ENCODE data around the gene PPP2R2D.

Gene PPP2R2D

DNA sequence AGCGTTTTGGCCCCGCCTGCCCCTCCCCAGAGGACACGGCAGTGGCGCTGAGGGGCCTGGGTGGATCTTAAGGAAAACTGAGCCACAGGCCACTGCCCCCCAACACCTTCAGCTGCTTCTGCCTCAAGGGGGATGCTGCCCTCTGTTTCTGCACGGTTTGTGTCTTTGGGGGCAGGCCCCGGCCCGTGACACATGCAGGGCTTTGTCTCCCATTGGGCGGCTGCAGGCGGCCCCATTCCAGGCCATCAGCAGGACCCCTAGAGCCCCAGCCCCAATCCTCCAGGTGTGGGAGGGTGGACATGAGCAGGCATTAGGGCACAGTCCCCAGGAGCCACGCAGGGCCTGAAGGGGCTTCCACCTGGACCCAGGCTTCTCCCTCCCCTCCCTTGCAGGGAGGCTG lies 25.3 kb upstream of the PPP2R2D start:
- H3K27me3 ChIP-seq (replicated peaks in 2 of 5; ENCODE audit: control insufficient read depth in 4 of 5, insufficient read depth in 5 of 5, low read length in 4 of 5), result peaks cover 0 to 8% (median 2%) of the 10 kb centered on the region in 5 experiments
- H3K27ac ChIP-seq (ENCODE audit: insufficient read depth in 1 of 2, low read depth in 1 of 2, low read length in 2 of 2, poor library complexity in 1 of 2, severe bottlenecking in 2 of 2), result no peak overlapping the region
- CTCF ChIA-PET, result interaction anchor here (0.9 to 2.0 kb wide), 4 partner anchors 19 to 1686 kb away, joined by 3 to 11 read pairs (median 3); no protein-coding TSS in a partner anchor
- no peaks in the 10 kb centered on the region for H3K36me3 ChIP-seq (ENCODE audit: control insufficient read depth in 4 of 4, insufficient read depth in 4 of 4, low read length in 3 of 4)
- H3K4me3 ChIP-seq (ENCODE audit: control insufficient read depth in 1 of 7, extremely low read depth in 1 of 7, insufficient read depth in 4 of 7, low read depth in 2 of 7, low read length in 6 of 7), result no peak overlapping the region
- no peak for DNase-seq
- POLR2A ChIA-PET, result no interaction called here
- peaks cover 0 to 5% (median 0%) of the 10 kb centered on the region in 4 experiments for H3K4me1 ChIP-seq (ENCODE audit: control extremely low read depth in 1 of 4, control insufficient read depth in 4 of 4, insufficient read depth in 4 of 4, low read length in 3 of 4)
- WGBS (ENCODE audit: insufficient coverage), result 87% methylated on average over 8 of the region's 10 CpGs
- no peaks in the 10 kb centered on the region for H3K9me3 ChIP-seq (ENCODE audit: control extremely low read depth in 1 of 5, control insufficient read depth in 4 of 5, insufficient read depth in 2 of 5, low read depth in 1 of 5, low read length in 4 of 5)

DNA sequence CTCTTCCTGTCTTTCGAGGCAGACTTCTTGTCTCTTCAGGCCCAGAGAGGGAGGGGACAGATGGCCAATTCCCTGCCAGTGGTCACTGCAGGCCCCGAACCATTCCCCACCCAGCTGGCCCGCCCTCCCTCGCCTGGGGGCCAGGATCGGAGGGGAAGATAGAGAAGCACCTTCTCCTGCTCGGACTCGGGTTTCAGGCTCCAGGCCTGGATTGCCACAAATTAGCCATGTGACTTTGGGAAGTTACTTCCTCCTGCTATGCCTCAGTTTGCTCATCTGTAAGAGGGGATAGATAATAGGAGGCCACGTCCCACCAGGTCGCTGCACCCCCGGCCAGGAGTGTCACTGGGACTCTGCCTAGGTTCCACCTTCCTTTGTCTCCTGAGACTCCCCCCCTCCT lies 24.8 kb upstream of the PPP2R2D start:
- ChIA-PET CTCF (interaction anchor here (0.9 to 1.4 kb wide), 2 partner anchors 18 to 1686 kb away, joined by 3 read pairs; no protein-coding TSS in a partner anchor), POLR2A (no interaction called here)
- Histone ChIP-seq H3K36me3 (ENCODE audit: control insufficient read depth in 4 of 4, insufficient read depth in 4 of 4, low read length in 3 of 4) (no peaks in the 10 kb centered on the region), H3K4me1 (ENCODE audit: control extremely low read depth in 1 of 4, control insufficient read depth in 4 of 4, insufficient read depth in 4 of 4, low read length in 3 of 4) (peaks cover 0 to 5% (median 0%) of the 10 kb centered on the region in 4 experiments), H3K27me3 (replicated peaks in 2 of 5; ENCODE audit: control insufficient read depth in 4 of 5, insufficient read depth in 5 of 5, low read length in 4 of 5) (peaks cover 0 to 8% (median 2%) of the 10 kb centered on the region in 5 experiments), H3K4me3 (ENCODE audit: control insufficient read depth in 1 of 7, extremely low read depth in 1 of 7, insufficient read depth in 4 of 7, low read depth in 2 of 7, low read length in 6 of 7) (no peak overlapping the region), H3K9me3 (ENCODE audit: control extremely low read depth in 1 of 5, control insufficient read depth in 4 of 5, insufficient read depth in 2 of 5, low read depth in 1 of 5, low read length in 4 of 5) (peaks cover 0 to 2% (median 0%) of the 10 kb centered on the region in 5 experiments), H3K27ac (ENCODE audit: insufficient read depth in 1 of 2, low read depth in 1 of 2, low read length in 2 of 2, poor library complexity in 1 of 2, severe bottlenecking in 2 of 2) (no peak overlapping the region)
- WGBS (ENCODE audit: insufficient coverage), result 76% methylated on average over 6 of the region's 10 CpGs
- DNase-seq, result no peak

DNA sequence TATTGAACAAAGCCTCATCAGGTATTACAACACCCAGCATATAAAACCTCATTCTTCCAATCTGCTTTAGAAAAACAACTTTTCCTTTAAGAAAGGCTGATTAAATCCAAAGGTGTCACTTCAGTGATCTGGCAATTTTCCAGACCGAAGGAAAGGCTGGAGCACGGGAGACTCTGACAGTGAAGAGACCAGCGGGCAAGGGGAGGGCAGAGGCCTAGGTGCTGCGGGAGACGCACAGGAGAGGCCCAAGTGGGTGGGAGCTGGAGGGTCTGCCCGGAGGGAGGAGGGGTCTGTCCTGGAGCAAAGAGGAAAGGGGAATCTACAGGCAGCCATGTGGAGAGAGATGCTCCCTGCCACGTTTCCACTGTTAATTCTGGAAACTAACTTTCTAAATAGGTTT lies 24.3 kb upstream of the PPP2R2D start:
- ChIA-PET CTCF (no interaction called here), POLR2A (no interaction called here)
- Histone ChIP-seq H3K27ac (ENCODE audit: insufficient read depth in 1 of 2, low read depth in 1 of 2, low read length in 2 of 2, poor library complexity in 1 of 2, severe bottlenecking in 2 of 2) (no peak overlapping the region), H3K4me1 (ENCODE audit: control extremely low read depth in 1 of 4, control insufficient read depth in 4 of 4, insufficient read depth in 4 of 4, low read length in 3 of 4) (peaks cover 0 to 5% (median 0%) of the 10 kb centered on the region in 4 experiments), H3K9me3 (ENCODE audit: control extremely low read depth in 1 of 5, control insufficient read depth in 4 of 5, insufficient read depth in 2 of 5, low read depth in 1 of 5, low read length in 4 of 5) (peaks cover 0 to 6% (median 3%) of the 10 kb centered on the region in 5 experiments), H3K4me3 (ENCODE audit: control insufficient read depth in 1 of 7, extremely low read depth in 1 of 7, insufficient read depth in 4 of 7, low read depth in 2 of 7, low read length in 6 of 7) (no peak overlapping the region), H3K36me3 (ENCODE audit: control insufficient read depth in 4 of 4, insufficient read depth in 4 of 4, low read length in 3 of 4) (no peaks in the 10 kb centered on the region), H3K27me3 (replicated peaks in 2 of 5; ENCODE audit: control insufficient read depth in 4 of 5, insufficient read depth in 5 of 5, low read length in 4 of 5) (peaks cover 0 to 8% (median 2%) of the 10 kb centered on the region in 5 experiments)
- DNase-seq, result no peak
- WGBS (ENCODE audit: insufficient coverage), result 79% methylated on average over 5 of the region's 7 CpGs

DNA sequence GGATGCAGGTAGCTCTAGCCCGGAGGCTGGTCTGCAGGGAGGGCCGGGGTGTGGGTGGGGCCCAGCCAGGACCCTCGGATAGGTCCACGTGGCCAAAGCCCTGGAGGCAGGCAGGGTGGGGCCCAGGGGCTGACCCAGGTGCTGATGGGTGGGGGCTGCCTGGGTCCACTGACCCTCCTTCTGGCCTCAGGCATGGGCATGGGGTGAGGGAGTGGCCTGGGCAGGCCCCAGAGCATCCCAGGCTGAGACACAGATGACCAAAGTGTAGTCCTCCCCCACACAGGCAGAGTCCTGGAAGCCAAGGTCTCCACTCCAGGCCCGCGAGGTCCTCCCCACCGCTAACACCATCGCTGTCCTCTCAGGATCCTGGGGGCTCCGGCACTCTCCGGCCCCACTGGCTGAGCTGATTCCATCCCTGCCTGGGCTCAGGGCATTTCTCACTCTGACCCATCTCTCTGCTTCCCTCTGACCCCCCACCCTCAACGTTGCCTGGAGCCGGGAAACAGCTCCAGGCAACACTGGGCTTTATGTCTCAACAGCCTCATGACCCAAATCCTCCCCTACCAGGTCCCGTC lies 20.7 kb upstream of the PPP2R2D start:
- ChIA-PET CTCF (interaction anchor here (0.9 to 1.5 kb wide), 2 partner anchors 10 to 12 kb away, joined by 3 to 4 read pairs; no protein-coding TSS in a partner anchor), POLR2A (no interaction called here)
- WGBS (ENCODE audit: insufficient coverage), result 90% methylated on average over 10 of the region's 13 CpGs
- Histone ChIP-seq H3K4me3 (ENCODE audit: control insufficient read depth in 1 of 7, extremely low read depth in 1 of 7, insufficient read depth in 4 of 7, low read depth in 2 of 7, low read length in 6 of 7) (no peak overlapping the region), H3K27me3 (replicated peaks in 2 of 5; ENCODE audit: control insufficient read depth in 4 of 5, insufficient read depth in 5 of 5, low read length in 4 of 5) (peaks cover 0 to 8% (median 2%) of the 10 kb centered on the region in 5 experiments), H3K9me3 (ENCODE audit: control extremely low read depth in 1 of 5, control insufficient read depth in 4 of 5, insufficient read depth in 2 of 5, low read depth in 1 of 5, low read length in 4 of 5) (peaks cover 0 to 9% (median 3%) of the 10 kb centered on the region in 5 experiments), H3K36me3 (ENCODE audit: control insufficient read depth in 4 of 4, insufficient read depth in 4 of 4, low read length in 3 of 4) (no peaks in the 10 kb centered on the region), H3K27ac (ENCODE audit: insufficient read depth in 1 of 2, low read depth in 1 of 2, low read length in 2 of 2, poor library complexity in 1 of 2, severe bottlenecking in 2 of 2) (no peak overlapping the region), H3K4me1 (ENCODE audit: control extremely low read depth in 1 of 4, control insufficient read depth in 4 of 4, insufficient read depth in 4 of 4, low read length in 3 of 4) (peaks cover 0 to 2% (median 0%) of the 10 kb centered on the region in 4 experiments)
- DNase-seq, result no peak

DNA sequence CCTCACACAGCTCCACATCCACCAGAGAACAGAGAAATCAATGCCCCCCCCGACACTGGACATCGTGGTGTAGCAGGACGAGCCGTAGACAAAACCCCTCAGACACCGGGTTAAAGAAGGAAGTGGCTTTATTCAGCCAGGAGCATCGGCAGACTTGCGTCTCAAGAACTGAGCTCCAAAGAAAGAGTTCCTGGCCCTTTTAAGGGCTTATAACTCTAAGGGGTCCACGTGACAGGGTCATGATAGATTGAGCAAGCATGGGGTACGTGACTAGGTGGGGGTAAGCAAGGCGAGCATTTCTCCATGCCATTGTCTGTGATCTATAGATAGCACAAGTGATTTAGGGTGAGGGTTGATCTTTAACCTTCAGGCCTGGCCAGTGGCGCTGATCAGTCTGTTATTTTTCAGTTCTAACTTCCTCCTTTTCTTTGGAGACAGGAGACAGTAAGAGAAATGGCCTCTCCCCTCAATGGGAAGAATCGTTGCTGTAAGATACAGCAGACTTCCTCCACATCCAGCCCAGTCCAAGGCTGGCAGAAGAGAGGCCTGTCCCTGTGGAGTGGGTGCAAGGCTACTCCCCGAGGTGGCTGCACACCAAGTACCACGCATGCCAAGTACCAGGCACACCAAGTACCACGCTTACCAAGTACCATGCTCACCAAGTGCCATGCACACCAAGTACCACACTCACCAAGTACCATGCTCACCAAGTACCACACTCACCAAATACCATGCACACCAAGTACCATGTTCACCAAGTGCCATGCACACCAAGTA lies 19.5 kb upstream of the PPP2R2D start:
- ChIA-PET CTCF (interaction anchor here (0.9 to 1.5 kb wide), 2 partner anchors 10 to 11 kb away, joined by 3 to 4 read pairs; no protein-coding TSS in a partner anchor), POLR2A (interaction anchor here (0.6 kb wide), 1 partner anchor 13 kb away, joined by 3 read pairs; no protein-coding TSS in a partner anchor)
- H3K4me3 ChIP-seq (ENCODE audit: control insufficient read depth in 1 of 7, extremely low read depth in 1 of 7, insufficient read depth in 4 of 7, low read depth in 2 of 7, low read length in 6 of 7), result no peak overlapping the region
- no peak overlapping the region for H3K27ac ChIP-seq (ENCODE audit: insufficient read depth in 1 of 2, low read depth in 1 of 2, low read length in 2 of 2, poor library complexity in 1 of 2, severe bottlenecking in 2 of 2)
- peaks cover 0 to 6% (median 1%) of the 10 kb centered on the region in 4 experiments for H3K4me1 ChIP-seq (ENCODE audit: control extremely low read depth in 1 of 4, control insufficient read depth in 4 of 4, insufficient read depth in 4 of 4, low read length in 3 of 4)
- H3K36me3 ChIP-seq (ENCODE audit: control insufficient read depth in 4 of 4, insufficient read depth in 4 of 4, low read length in 3 of 4), result no peaks in the 10 kb centered on the region
- DNase-seq, result peak in 1 of 3 donors; percentile 11
- peaks cover 0 to 5% (median 2%) of the 10 kb centered on the region in 5 experiments for H3K27me3 ChIP-seq (replicated peaks in 2 of 5; ENCODE audit: control insufficient read depth in 4 of 5, insufficient read depth in 5 of 5, low read length in 4 of 5)
- WGBS (ENCODE audit: insufficient coverage), result 87% methylated on average over 13 of the region's 15 CpGs
- peaks cover 0 to 9% (median 3%) of the 10 kb centered on the region in 5 experiments for H3K9me3 ChIP-seq (ENCODE audit: control extremely low read depth in 1 of 5, control insufficient read depth in 4 of 5, insufficient read depth in 2 of 5, low read depth in 1 of 5, low read length in 4 of 5)

DNA sequence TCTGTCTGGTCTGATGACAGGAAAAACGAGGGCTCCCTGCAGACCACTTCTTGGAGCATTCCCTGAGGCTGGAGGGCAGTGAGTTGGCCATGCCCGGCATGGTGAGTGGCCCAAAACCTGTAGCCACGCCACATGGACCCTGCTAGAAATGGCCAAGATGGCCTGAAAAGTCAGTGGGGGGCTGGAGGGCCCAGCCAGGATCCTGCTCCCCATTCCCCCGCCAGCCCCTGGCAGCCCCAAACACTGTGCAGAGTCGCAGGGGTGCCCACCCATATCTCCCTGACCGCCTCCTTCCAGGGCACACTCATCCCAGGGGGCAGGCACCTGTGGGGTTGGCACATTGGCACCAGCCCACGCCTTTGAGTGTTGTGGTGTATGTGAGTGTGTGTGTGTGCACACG lies 18.7 kb upstream of the PPP2R2D start:
- Histone ChIP-seq H3K4me1 (ENCODE audit: control extremely low read depth in 1 of 4, control insufficient read depth in 4 of 4, insufficient read depth in 4 of 4, low read length in 3 of 4) (peaks cover 0 to 7% (median 1%) of the 10 kb centered on the region in 4 experiments), H3K36me3 (ENCODE audit: control insufficient read depth in 4 of 4, insufficient read depth in 4 of 4, low read length in 3 of 4) (no peaks in the 10 kb centered on the region), H3K27me3 (replicated peaks in 2 of 5; ENCODE audit: control insufficient read depth in 4 of 5, insufficient read depth in 5 of 5, low read length in 4 of 5) (peaks cover 0 to 5% (median 2%) of the 10 kb centered on the region in 5 experiments), H3K4me3 (ENCODE audit: control insufficient read depth in 1 of 7, extremely low read depth in 1 of 7, insufficient read depth in 4 of 7, low read depth in 2 of 7, low read length in 6 of 7) (no peak overlapping the region), H3K27ac (ENCODE audit: insufficient read depth in 1 of 2, low read depth in 1 of 2, low read length in 2 of 2, poor library complexity in 1 of 2, severe bottlenecking in 2 of 2) (no peak overlapping the region), H3K9me3 (ENCODE audit: control extremely low read depth in 1 of 5, control insufficient read depth in 4 of 5, insufficient read depth in 2 of 5, low read depth in 1 of 5, low read length in 4 of 5) (peaks cover 0 to 9% (median 3%) of the 10 kb centered on the region in 5 experiments)
- WGBS (ENCODE audit: insufficient coverage), result 98% methylated on average over 6 of the region's 8 CpGs
- POLR2A ChIA-PET, result no interaction called here
- DNase-seq, result no peak
- CTCF ChIA-PET, result no interaction called here

All from common myeloid progenitor, CD34-positive (primary cell).